ENCODE results near the gene PHOSPHO1.
"Not testable (repeated sequence)": the region's sequence is repeated elsewhere in the genome, so short reads cannot be mapped to it uniquely, and the experiment has no call there.

The PHOSPHO1 gene

DNA sequence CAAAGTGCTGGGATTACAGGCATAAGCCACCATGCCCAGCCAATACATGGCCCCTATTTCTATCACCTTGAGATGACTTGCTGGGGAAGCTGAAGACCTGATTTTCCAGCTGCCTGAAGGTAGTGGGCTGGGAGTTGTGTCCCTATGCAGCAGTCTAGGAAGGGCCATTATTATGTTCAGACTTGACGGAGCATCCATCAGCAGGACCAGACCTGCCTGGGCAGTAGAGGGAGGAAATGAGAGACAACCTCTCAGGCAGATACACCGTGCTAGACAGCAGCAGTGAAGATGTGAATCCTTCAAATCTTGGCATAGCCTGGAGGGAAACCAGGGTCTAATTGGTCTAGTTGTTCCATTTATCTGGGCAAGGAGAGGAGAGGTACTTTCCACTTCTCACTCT, 35.6 kb upstream of the PHOSPHO1 start:
- TF ChIP-seq, protein P1, sequence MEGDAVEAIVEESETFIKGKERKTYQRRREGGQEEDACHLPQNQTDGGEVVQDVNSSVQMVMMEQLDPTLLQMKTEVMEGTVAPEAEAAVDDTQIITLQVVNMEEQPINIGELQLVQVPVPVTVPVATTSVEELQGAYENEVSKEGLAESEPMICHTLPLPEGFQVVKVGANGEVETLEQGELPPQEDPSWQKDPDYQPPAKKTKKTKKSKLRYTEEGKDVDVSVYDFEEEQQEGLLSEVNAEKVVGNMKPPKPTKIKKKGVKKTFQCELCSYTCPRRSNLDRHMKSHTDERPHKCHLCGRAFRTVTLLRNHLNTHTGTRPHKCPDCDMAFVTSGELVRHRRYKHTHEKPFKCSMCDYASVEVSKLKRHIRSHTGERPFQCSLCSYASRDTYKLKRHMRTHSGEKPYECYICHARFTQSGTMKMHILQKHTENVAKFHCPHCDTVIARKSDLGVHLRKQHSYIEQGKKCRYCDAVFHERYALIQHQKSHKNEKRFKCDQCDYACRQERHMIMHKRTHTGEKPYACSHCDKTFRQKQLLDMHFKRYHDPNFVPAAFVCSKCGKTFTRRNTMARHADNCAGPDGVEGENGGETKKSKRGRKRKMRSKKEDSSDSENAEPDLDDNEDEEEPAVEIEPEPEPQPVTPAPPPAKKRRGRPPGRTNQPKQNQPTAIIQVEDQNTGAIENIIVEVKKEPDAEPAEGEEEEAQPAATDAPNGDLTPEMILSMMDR (conservative IDR thresholded peaks at IDR 0.05), result no peak
- no peak for TF ChIP-seq ZFX (IDR thresholded peaks at IDR 0.05)
- H3K27ac ChIP-seq, result no peak overlapping the region

- H3K27ac ChIP-seq, result not testable (repeated sequence)
These were observed 31.0 kb upstream of the PHOSPHO1 start for GRCh38 chr17:49261540-49261939.

- no peak overlapping the region for H3K27ac ChIP-seq
- TF ChIP-seq, protein P1 (conservative IDR thresholded peaks at IDR 0.05), result no peak
These were observed 30.3 kb upstream of the PHOSPHO1 start for GRCh38 chr17:49260817-49261291.

DNA sequence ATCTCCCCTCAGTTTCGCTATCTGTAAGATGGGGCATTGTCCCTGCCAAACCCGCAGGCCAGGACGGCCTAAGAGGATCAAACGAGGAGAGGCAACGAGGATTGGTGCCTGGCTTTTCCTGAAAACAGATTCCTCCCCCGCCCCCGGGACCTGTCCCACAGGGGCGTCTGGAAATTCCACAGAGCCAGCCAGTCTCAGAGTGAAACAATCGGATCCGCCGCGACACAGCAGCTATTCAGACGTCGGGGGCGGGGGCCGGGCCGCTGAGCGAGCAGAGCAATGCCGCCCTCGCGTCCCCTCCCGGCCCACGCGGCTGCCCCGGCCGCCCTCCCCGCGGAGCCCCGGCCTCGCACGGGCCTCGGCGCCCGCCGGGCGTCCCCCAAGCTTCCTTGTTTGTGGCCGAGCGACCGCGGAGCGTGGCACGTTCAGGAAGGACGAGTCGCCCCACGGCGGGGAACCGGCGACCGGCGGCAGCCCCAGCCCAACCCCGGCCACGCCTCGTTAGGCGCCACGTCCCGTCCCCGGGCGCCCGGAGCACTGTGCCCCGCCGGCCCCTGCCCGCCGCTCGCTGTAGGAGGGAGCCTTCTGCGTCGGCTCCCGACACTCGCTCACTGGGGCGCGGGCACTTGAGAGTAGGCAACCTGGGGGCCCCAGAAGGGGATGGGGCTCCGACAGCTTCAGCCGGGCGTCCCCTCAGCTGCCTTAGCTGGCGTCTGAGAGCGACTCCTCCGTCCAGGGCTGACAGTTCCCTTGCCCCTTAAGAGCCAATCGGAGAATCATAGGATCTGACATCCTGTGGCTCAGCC, 29.6 kb upstream of the PHOSPHO1 start:
- H3K27ac ChIP-seq, result no peak overlapping the region
- TF ChIP-seq ZFX (IDR thresholded peaks at IDR 0.05), result no peak
- TF ChIP-seq, protein P1 (conservative IDR thresholded peaks at IDR 0.05), result no peak

GRCh38 chr17:49259663-49260010, 29.1 kb upstream of the PHOSPHO1 start:
- H3K27ac ChIP-seq, result no peak overlapping the region
- TF ChIP-seq ZFX (IDR thresholded peaks at IDR 0.05), result no peak
- TF ChIP-seq, protein P1 (conservative IDR thresholded peaks at IDR 0.05), result no peak

DNA sequence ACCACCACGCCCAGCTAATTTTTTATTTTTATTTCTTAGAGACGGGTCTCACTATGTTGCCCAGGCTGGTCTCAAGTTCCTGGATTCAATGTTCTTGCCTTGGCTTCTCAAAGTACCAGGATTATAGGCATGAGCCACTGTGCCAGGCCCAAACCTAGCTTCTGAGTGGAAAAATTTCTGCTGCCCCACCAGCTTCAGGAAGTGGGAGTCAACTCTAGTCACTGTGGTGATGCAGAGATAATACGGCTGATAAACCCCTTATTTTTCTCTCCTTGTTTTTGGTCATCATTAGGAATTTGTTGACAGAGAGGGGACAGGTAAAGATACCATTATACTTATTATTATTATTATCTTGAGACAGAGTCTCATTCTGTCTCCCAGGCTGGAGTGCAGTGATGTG, 27.8 kb upstream of the PHOSPHO1 start:
- TF ChIP-seq, protein P1 (conservative IDR thresholded peaks at IDR 0.05), result no peak
- H3K27ac ChIP-seq, result no peak overlapping the region

- TF ChIP-seq ZFX (IDR thresholded peaks at IDR 0.05), result no peak
- TF ChIP-seq, protein P1 (conservative IDR thresholded peaks at IDR 0.05), result no peak
- no peak overlapping the region for H3K27ac ChIP-seq
These were observed 24.5 kb upstream of the PHOSPHO1 start for GRCh38 chr17:49255125-49255524.

DNA sequence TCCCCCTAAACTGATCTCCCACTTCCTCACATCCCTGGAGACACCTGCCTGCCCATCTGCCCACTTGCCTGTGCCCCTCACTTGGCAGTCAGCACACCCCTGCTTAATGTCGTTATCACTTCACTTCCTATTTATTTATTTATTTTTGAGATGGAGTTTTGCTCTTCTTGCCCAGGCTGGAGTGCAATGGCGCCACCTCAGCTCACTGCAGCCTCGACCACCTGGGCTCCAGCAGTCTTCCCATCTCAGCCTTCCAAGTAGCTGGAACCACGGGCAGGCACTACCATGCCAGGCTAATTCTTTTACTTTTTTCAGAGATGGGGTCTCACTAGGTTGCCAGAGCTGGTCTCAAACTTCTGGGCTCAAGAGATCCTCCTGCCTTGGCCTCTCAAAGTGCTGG, 23.5 kb upstream of the PHOSPHO1 start:
- TF ChIP-seq ZFX (IDR thresholded peaks at IDR 0.05), result no peak
- TF ChIP-seq, protein P1 (conservative IDR thresholded peaks at IDR 0.05), result no peak
- no peak overlapping the region for H3K27ac ChIP-seq

Data from C4-2B (cell line).